GM19455 (cell line): ENCODE results near the gene MYH10.
"Not testable (repeated sequence)": the region's sequence is repeated elsewhere in the genome, so short reads cannot be mapped to it uniquely, and the experiment has no call there.

ENCODE experiments used
- ATAC-seq: cut with Tn5 transposase; IDR thresholded peaks from one replicate; pipeline ENCODE4 v1.9.1; 2021; ENCODE audit not compliant: unreplicated experiment

The MYH10 gene

DNA sequence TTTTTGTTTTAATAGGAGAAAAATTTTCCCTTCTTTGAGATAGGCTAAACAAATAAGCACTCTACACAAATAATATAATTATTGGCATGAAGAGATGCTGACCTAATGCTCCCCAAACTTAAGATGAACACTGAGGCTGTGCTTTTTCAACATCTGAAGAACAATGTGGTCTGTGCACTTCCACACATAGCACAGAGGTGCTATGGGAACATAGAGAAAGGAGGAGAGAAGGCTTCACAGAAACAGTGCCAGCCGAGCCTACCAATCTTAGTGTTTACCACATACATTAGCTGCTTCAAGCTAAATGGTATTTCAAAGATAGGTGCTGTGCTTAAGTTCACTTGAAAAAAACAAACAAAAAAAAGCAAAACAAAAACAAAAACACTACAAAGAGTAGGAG, 72.4 kb downstream of the MYH10 start:
- no peak for ATAC-seq

DNA sequence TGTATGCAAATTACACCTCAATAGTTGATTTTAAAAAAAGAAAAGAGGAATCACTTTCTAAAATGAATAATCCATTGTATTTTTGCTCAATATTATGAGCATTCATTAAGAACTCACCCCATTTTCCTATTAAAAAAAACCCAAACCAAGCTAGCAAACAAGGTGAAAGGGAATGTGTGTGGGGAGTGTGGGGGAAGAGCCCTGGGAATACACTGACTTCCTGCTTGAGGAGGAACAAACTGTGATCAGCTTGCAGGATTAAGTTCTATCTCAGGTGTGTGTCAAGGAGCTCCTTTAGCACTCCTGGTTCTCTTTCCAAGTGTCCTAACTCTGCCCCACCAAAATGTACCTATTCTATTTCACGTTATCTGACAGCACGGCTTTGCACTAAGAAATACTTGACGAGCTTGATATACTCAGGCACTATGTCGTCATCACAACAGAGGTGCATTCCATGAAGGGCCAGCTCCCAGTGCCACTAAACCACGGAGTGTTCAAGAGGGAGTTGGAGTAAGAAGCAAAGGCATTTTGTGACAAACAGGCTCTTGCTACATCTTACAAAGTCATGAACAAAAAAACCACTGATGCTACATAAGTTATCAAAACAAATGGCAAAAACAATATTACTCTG, 73.2 kb downstream of the MYH10 start:
- ATAC-seq: no peak

DNA sequence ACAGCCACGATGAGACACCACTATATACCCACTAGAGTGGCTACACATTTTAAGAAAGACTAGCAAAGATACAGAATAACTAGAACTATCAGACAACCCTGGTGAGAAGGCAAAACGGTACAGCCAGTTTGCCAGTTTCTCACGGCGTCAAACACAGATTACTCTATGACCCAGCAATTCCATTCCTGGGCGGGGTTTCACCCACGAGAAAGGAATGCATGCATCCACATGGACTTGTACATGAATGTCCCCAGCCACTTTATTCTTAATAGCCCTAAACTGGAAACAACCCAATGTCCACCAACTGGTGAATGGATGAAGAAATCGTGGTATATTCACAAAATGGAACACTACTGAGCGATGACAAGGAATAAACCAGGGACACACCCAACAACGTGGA, 74.5 kb downstream of the MYH10 start:
- no peak for ATAC-seq

DNA sequence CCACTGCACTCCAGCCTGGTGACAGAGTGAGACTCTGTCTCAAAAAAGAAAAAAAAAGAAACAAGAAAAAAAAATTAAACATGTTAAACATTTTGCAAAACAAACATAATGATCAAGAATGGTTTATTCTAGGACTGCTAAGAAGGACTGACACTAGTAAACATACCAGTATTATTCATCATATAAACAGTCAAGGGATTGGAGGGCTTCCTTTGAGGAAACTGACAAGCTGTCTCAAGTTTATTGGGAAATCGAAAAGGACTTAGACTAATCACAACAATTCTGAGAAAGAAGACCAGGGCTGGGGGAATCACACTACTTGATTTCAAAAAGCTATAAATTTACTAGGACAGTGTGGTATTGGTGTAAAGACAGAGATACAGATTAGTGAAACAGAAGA, 75.5 kb downstream of the MYH10 start:
- ATAC-seq: no peak

DNA sequence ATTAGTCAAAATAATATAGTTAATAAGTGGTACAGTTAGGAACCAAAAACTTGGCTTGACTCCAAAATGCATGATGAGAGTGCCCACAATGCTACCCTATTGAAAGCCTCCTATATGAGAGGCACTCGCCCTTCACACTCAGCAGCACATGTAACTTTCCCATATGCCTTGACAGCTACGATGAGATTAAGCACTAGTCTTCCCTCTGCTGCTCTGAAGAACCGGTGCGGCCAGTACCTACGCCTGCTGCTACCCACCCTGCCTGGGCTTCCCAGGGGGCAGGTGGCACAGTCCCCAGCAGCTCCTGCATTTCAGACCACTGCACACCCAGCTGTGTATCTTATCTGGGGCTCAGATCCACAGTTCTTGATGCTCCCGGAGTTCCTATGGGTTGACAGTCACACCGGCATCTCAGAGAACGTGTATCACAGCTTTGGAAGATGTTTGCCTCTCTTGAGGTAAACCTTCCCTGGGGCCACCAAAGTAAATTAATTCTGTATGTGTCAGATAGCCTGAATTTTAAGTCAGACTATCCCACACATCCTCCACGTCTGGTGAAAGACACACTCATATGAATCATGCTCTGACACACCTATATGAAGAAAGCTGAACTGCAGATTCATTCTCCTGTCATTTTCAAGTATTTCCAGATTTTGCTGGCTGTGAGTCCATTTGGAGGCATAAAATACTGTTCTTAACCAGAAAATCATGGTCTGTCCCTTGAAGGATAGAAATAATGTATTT, 77.8 kb downstream of the MYH10 start:
- no peak for ATAC-seq

GRCh38 chr17:8542599-8543502, 87.7 kb downstream of the MYH10 start:
- no peak for ATAC-seq

DNA sequence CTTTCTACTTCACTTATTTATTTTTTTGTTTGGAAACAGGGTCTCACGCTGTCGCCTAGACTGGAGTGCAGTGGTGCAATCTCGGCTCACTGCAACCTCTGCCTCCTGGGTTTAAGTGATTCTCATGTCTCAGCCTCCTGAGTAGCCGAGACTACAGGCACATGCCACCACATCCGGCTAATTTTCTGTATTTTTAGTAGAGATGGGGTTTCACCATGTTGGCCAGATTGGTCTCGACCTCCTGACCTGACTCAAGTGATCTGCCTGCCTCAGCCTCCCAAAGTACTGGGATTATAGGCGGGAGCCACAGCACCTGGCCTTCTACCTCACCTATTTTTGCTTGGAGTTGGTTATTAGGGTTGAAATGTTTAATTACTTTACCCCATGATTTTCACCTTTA, 90.5 kb downstream of the MYH10 start:
- not testable (repeated sequence) for ATAC-seq

GRCh38 chr17:8537734-8538133, 92.8 kb downstream of the MYH10 start:
- no peak for ATAC-seq

DNA sequence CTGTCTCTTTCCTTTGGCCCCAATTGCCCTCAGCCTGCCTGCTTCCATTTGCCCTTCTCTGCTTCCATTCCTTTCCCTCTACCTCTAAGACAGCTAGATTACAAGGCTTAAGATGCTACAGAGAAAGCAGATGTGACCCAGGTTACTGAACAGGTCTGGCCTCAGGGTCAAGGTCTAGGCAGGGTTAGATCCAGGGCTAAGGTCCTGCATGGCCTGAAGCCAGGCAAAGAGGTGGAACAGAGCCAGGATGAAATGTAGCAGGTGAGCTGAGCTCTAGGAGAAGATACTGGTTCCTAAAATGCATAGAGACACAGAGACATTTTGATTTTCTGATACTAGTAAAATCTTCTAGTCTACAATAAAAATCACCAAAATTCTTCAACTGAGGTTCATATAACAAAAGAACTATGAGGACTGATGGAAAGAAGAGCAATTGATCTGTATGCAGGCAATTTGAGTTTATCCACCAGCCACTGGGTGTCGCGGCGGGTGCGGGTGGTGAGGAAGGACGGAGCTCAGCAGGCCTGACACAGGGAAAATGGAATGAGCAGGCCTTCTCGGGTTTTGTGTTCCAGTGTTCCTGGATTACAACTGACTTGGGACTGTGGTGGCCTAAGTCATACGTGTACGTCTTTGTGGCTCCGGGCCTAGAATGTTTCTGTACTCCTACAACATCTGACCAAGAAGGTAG, 95.9 kb downstream of the MYH10 start:
- no peak for ATAC-seq

DNA sequence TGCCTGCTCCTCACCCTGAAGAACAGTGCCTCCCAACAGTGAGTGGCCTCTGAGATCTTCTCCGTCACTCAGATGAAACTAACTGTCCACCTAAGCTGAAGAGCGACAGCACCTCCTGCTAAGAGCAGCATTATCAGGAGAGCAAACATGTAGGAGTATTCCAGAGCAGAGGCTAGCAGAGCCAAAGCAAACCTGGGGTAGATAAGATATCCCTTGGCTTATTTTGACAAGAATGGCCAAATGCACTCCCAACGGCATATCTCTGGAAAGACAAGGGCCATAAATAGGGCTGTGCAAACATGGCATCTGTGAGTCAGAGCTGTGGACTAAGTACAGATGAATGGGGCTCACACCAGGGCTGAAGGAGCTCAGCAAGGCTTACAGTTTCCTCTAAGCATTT, 98.5 kb downstream of the MYH10 start:
- no peak for ATAC-seq

- no peak for ATAC-seq
Observed at GRCh38 chr17:8522577-8522976, 107.9 kb downstream of the MYH10 start.

GRCh38 chr17:8520981-8521380, 109.5 kb downstream of the MYH10 start:
- ATAC-seq: no peak

- no peak for ATAC-seq
Observed at GRCh38 chr17:8518850-8519249, 111.7 kb downstream of the MYH10 start.

DNA sequence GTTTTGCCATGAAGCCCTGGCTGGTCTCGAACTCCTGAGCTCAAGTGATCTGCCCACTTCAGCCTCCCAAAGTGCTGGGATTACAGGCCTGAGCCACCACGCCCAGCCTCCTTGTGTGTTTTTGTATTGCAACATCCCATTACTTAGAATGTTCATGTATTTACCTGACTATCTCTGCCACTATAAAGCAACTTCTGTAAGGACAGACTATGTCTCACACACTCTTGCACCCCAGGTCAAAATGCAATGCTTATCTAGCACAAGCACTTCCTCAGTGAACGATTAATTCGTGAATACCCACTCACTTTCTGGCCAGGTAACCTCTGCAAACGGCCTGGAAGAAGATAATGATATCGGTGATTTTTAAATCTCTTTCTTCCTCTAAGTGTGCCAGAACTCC, 112.2 kb downstream of the MYH10 start:
- ATAC-seq: no peak

- ATAC-seq: no peak
Observed at GRCh38 chr17:8514801-8515200, 115.7 kb downstream of the MYH10 start.

GRCh38 chr17:8506145-8506544, 124.4 kb downstream of the MYH10 start:
- ATAC-seq: no peak

DNA sequence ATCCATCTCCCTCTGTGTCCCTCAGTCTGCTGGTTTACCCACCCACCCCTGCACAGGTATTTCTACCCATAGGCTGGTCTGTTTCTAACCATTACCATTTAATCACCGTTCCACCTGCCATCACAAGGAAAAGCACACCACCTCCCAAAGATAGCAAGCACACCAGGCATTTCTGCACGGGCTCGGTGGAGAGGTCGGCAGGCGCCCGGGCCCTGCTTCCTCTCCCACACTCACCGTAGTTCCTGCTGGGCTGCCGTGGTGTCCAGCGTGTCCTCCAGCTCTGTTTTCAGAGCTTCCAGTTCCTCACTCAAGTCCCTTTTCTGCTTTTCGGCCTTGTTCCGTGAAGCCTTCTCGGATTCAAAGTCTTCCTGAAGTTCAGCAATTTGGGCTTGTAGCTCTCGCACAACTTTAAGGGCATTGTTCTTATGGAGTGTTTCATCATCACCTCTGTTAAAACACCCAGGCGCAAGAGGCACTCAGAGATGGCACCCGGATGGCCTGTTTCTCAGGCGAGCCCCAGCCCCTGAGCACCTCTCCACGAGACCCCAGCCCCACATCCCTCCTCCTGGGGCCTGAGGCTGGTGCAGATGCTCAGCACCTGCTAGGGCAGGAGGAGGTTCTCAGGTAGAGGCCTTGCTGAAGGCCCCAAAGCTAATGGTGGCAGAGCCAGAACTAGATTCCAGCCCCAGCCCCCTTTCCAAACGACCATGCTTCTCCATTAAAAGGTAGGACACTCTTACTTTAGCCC, 125.9 kb downstream of the MYH10 start:
- no peak for ATAC-seq

DNA sequence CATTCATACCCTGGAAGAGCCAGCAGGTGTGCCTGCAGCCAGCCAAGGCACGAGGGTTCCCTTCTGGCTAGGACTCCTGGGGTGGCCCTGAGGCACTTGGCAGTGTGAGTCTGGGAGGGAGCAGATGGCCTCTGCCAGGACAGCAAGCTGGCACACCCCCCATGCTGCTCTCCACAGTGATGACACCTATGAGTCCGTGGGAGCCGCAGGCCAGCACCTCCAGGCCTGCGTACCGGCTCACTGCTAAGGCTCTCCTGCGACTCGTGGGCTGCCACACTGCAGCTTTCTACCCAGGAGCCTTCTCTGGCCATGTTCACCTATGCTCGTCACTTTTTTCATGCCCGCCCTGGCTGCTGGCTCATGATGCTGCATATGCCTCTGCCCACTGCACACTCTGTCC, 126.7 kb downstream of the MYH10 start:
- ATAC-seq: no peak

- ATAC-seq: no peak
Observed at GRCh38 chr17:8503368-8503767, 127.2 kb downstream of the MYH10 start.

- no peak for ATAC-seq
Observed at GRCh38 chr17:8502126-8502525, 128.4 kb downstream of the MYH10 start.

- ATAC-seq: no peak
Observed at GRCh38 chr17:8500609-8501008, 129.9 kb downstream of the MYH10 start.
